GM21717 (cell line): Measurements from ENCODE around the gene CCDC148.
"Not testable (repeated sequence)": the region's sequence is repeated elsewhere in the genome, so short reads cannot be mapped to it uniquely, and the experiment has no call there.

ENCODE experiments used
- ATAC-seq: cut with Tn5 transposase; IDR thresholded peaks from one replicate; pipeline ENCODE4 v1.9.1; 2021; ENCODE audit warnings: mild to moderate bottlenecking, moderate library complexity; ENCODE audit not compliant: unreplicated experiment

Gene CCDC148

GRCh38 chr2:158443606-158444005, 12.9 kb downstream of the CCDC148 start:
- ATAC-seq, result no peak

GRCh38 chr2:158439062-158439461, 17.5 kb downstream of the CCDC148 start:
- not testable (repeated sequence) for ATAC-seq

DNA sequence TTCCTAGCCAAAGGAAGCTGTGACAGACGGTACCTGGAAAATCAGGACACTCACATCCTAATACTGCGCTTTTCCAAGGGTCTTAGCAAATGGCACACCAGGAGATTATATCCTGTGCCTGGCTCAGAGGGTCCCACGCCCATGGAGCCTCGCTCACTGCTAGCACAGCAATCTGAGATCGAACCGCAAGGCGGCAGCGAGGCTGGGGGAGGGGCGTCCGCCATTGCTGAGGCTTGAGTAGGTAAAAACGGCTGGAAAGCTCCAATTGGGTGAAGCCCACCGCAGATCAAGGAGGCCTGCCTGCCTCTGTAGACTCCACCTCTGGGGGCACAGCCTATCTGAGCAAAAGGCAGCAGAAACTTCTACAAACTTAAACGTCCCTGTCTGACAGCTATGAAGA, 22.8 kb downstream of the CCDC148 start:
- not testable (repeated sequence) for ATAC-seq

GRCh38 chr2:158432117-158432516, 24.4 kb downstream of the CCDC148 start:
- no peak for ATAC-seq

DNA sequence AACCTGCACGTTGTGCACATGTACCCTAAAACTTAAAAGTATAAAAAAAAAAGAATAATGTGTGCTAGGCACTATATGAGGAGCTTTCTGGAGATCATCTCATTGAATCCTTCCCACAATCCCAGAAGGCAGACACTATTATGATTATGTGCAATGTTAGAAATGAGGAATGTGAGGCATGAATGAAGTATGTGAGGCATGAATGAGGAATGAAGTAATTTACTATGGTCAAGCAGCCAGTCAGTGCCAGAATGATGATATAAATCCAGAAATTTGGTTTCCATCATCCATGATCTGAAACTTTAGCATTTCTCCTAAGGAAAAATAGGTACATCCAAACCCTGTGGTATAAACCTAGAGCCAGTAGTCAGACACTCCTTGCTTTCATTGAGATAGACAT, 42.0 kb downstream of the CCDC148 start:
- no peak for ATAC-seq

DNA sequence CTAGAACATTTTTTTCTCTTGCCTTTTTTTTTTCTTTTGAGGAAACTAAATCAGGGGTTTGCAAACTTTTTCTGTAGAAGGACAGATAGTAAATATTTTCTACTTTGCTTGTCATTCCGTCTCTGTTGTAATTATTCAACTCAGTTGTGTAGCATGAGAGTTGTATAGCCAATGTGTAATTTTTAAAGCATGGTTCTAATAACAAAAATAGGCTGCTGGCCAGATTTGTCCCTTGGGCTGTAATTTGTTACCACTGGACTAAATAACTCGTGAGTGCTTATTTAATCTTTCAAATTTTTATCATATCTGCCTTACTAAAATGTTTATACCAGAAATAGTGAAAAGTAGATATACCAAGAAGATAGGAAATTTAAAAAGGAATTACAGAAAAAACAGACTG, 43.0 kb downstream of the CCDC148 start:
- ATAC-seq, result no peak

- no peak for ATAC-seq
These were observed 44.3 kb downstream of the CCDC148 start for GRCh38 chr2:158412206-158412605.

- no peak for ATAC-seq
These were observed 44.8 kb downstream of the CCDC148 start for GRCh38 chr2:158411748-158412147.

- no peak for ATAC-seq
These were observed 46.4 kb downstream of the CCDC148 start for GRCh38 chr2:158410132-158410531.

- ATAC-seq, result no peak
These were observed 49.5 kb downstream of the CCDC148 start for GRCh38 chr2:158407031-158407430.

GRCh38 chr2:158405341-158405740, 51.2 kb downstream of the CCDC148 start:
- ATAC-seq, result no peak

- no peak for ATAC-seq
These were observed 53.3 kb downstream of the CCDC148 start for GRCh38 chr2:158403237-158403636.

DNA sequence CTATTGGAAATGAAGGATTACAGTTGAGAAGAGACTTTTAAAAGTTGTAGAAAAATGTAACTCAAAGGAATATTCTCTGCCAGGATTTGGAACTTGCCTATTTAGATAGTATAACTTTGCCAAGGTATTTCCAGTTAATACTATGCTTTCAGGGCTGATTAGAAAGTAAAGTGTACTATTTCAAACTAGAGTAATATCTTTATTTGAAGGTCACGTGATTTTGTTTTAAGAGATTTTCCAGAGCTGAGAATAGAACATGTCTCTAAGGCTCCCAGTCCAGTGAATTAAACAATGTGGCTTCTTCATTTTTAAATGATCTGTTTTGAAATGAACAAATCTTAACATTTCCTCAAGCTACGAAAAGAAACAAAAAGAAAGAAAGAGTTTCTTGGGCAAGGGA, 53.9 kb downstream of the CCDC148 start:
- no peak for ATAC-seq

DNA sequence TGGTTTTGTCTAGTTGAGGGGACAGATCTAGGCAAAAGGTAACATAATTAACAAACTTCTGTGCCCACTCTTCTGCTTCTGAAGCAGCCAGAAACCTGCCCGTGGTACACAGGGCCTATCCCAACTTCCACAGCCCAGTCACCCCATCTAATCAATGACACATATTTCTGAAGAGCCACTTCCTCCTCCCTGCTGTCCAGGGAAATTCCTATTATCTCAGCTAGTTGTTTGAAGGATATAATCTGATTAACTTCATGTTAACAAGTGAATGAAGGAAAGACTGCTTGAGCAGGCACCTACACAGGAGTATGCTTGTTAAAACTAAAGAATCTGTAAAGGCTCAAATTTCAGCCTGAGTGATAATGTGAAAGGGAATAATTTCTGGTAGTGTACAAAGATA, 61.4 kb downstream of the CCDC148 start:
- ATAC-seq, result no peak

DNA sequence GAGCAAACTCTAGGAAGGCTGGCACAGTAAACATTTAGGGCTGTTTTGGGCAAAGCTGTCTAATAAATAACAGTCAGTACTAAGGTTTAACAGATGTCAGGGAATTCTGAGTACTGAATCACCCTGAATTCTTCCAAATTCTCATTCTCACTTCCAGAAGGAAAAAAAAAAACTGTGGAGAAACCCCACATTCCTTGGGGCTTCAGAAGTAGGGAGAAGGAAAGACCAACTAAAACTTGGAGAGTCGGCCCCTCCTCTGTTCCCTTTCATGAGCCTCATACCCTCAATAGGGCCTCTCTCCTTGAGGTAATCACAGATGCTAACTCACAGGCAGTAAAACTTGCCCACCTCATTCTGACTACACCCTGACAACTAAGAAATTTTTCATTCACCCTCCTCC, 62.1 kb downstream of the CCDC148 start:
- no peak for ATAC-seq

GRCh38 chr2:158393886-158394285, 62.7 kb downstream of the CCDC148 start:
- ATAC-seq, result no peak

GRCh38 chr2:158392687-158393086, 63.9 kb downstream of the CCDC148 start:
- no peak for ATAC-seq

DNA sequence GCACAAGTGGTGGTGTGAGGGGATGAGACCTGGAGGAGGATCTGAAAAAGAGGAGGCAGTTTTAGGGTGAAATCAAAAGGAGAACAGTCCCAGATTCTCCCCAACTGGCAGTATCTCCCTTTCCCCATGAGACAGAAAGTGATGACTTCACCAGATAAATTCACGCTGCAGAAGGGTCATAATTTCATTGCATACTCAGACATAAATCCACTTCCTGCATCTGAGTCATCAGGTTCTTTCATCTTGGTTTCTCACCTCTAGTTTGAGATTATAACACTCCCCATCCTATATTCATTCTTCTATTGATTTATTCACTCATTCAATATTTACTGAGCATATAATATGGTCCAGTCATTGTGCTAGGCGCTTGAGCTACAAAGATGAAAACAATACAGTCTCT, 64.7 kb downstream of the CCDC148 start:
- ATAC-seq, result no peak

DNA sequence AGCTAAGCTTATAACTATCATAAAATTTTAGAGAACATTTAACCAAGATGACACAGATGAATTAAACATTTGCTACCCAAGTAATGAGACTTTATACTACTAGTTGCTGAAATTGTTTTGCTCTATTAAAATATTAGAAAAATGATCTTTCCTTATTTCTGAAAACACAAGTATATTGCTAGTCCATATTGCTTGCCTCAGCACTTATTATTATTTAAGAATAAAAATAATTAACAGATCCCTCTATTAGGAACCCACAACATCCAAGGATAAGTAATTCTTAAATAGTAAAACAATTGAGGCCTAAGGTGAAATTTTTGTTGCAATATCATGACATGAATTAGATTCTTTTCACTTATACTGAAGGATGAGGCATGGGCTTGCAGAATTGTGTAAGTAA, 65.2 kb downstream of the CCDC148 start:
- ATAC-seq, result no peak

DNA sequence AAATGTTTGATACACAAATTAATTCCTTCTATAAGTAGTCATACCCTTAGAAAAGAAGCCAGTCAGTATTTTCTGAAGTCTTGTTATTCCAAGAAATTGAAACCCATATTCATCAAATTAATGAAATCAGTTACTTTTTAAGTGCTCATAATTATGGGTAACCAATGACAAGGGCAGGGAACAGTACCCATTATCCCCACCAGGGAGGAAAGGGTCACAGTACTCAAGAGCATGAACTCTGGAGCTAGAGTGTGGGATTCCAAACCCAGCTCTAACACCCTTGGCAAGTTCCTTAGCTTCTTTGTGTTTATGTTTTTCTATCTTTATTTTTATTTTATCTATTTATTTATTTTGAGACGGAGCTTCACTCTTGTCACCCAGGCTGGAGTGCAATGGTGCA, 68.4 kb downstream of the CCDC148 start:
- no peak for ATAC-seq

- no peak for ATAC-seq
These were observed 70.9 kb downstream of the CCDC148 start for GRCh38 chr2:158385646-158386045.

GRCh38 chr2:158381978-158382377, 74.6 kb downstream of the CCDC148 start:
- no peak for ATAC-seq

- no peak for ATAC-seq
These were observed 75.3 kb downstream of the CCDC148 start for GRCh38 chr2:158381205-158381604.

- ATAC-seq, result no peak
These were observed 75.8 kb downstream of the CCDC148 start for GRCh38 chr2:158380746-158381145.
